Measurements from ENCODE around the gene SLC6A13.

DNA sequence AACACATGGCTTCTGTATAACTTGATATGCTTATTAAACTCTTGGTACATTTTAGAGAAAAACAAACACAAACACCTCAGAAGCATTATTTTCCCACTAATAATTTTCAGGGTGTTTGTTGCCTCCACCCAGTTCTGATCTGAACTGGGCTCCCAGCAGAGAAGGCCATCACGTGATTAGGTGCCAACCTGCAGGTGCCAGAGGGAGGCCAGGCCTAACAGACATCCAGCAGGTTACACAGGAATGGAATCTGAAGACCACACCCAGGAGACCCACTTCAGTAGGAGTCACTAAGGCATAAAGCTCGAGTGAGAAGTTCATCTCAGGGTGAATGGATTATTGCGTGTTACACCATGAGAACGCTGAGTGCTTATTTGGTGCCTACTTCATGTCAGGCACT lies 57.6 kb downstream of the SLC6A13 start:
- no peak for TF ChIP-seq FOS (IDR thresholded peaks at IDR 0.05; ENCODE audit: borderline replicate concordance, insufficient read depth, low read length)
- TF ChIP-seq, protein P1, sequence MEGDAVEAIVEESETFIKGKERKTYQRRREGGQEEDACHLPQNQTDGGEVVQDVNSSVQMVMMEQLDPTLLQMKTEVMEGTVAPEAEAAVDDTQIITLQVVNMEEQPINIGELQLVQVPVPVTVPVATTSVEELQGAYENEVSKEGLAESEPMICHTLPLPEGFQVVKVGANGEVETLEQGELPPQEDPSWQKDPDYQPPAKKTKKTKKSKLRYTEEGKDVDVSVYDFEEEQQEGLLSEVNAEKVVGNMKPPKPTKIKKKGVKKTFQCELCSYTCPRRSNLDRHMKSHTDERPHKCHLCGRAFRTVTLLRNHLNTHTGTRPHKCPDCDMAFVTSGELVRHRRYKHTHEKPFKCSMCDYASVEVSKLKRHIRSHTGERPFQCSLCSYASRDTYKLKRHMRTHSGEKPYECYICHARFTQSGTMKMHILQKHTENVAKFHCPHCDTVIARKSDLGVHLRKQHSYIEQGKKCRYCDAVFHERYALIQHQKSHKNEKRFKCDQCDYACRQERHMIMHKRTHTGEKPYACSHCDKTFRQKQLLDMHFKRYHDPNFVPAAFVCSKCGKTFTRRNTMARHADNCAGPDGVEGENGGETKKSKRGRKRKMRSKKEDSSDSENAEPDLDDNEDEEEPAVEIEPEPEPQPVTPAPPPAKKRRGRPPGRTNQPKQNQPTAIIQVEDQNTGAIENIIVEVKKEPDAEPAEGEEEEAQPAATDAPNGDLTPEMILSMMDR (IDR thresholded peaks at IDR 0.05; ENCODE audit: extremely low read depth in 1 of 2, insufficient read depth in 1 of 2, low read depth in 1 of 2, low read length in 2 of 2), result no peak
- TF ChIP-seq POLR2A (IDR thresholded peaks at IDR 0.05; ENCODE audit: low read depth, low read length), result no peak
- TF ChIP-seq POLR2AphosphoS5 (IDR thresholded peaks at IDR 0.05; ENCODE audit: insufficient read depth, low read depth, low read length), result no peak
- TF ChIP-seq, protein P2, sequence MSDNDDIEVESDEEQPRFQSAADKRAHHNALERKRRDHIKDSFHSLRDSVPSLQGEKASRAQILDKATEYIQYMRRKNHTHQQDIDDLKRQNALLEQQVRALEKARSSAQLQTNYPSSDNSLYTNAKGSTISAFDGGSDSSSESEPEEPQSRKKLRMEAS (IDR thresholded peaks at IDR 0.05; ENCODE audit: insufficient read depth, insufficient read length), result no peak
- TF ChIP-seq EZH2 (IDR thresholded peaks at IDR 0.05; ENCODE audit: borderline replicate concordance, low read depth, low read length, severe bottlenecking), result no peak
- no peak for TF ChIP-seq MYC (IDR thresholded peaks at IDR 0.05; ENCODE audit: low read depth, low read length)
- no peak for TF ChIP-seq JUN (IDR thresholded peaks at IDR 0.05; ENCODE audit: borderline replicate concordance, insufficient read depth, insufficient read length, low read depth)
- TF ChIP-seq GATA2 (IDR thresholded peaks at IDR 0.05; ENCODE audit: insufficient read depth, insufficient read length, low read depth, low read length), result no peak

Measured in endothelial cell of umbilical vein (primary cell).